Choroid plexus epithelial cell (primary cell): ENCODE results near the gene ADCYAP1.

Experiments used
- DNase-seq: peaks from one replicate; pipeline ENCODE4 v3.0.0-alpha.2; 2010; ENCODE audit warnings: low read depth
- H3K4me3 ChIP-seq: 2 replicates; pipeline ENCODE4 v1.5.1; 2011; ENCODE audit warnings: low read depth, mild to moderate bottlenecking, control low read depth, low read length, moderate library complexity
- TF ChIP-seq, protein P1 (sequence below): conservative IDR thresholded peaks from 2 replicates; pipeline ENCODE4 v1.5.1; 2011; ENCODE audit warnings: low read depth, mild to moderate bottlenecking, control low read depth, inconsistent platforms, low read length, moderate library complexity

ADCYAP1 gene

DNA sequence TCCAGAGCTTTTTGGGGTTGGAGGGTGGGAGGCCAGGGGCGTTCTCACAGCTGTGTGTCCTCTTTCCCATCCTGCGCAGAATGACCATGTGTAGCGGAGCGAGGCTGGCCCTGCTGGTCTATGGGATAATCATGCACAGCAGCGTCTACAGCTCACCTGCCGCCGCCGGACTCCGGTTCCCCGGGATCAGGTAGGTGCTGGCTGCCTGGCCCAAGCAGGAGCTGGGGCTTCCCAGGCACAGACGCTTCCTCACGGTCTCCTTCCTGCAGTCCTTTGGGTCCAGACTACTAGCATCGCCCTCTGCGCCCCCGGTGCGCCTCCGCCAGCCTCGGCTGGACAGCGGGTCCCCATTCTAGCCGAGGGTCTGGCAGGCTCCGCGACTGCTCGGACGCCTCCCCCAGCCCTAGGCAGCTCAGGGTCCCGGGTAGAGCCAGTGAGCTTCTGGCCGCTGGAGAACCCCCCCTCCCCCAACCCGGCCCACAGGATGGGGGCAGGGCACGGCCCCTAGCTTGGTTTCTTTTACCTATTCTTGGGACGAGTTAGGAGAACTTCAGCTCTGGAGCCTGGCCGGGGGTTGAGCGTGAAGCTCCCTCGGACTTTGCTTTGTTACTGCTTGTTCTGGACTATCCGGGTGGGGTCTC, 756 bp downstream of the ADCYAP1 start:
- TF ChIP-seq, protein P1, sequence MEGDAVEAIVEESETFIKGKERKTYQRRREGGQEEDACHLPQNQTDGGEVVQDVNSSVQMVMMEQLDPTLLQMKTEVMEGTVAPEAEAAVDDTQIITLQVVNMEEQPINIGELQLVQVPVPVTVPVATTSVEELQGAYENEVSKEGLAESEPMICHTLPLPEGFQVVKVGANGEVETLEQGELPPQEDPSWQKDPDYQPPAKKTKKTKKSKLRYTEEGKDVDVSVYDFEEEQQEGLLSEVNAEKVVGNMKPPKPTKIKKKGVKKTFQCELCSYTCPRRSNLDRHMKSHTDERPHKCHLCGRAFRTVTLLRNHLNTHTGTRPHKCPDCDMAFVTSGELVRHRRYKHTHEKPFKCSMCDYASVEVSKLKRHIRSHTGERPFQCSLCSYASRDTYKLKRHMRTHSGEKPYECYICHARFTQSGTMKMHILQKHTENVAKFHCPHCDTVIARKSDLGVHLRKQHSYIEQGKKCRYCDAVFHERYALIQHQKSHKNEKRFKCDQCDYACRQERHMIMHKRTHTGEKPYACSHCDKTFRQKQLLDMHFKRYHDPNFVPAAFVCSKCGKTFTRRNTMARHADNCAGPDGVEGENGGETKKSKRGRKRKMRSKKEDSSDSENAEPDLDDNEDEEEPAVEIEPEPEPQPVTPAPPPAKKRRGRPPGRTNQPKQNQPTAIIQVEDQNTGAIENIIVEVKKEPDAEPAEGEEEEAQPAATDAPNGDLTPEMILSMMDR = no peak
- no peak for DNase-seq
- no peak overlapping the region for H3K4me3 ChIP-seq

DNA sequence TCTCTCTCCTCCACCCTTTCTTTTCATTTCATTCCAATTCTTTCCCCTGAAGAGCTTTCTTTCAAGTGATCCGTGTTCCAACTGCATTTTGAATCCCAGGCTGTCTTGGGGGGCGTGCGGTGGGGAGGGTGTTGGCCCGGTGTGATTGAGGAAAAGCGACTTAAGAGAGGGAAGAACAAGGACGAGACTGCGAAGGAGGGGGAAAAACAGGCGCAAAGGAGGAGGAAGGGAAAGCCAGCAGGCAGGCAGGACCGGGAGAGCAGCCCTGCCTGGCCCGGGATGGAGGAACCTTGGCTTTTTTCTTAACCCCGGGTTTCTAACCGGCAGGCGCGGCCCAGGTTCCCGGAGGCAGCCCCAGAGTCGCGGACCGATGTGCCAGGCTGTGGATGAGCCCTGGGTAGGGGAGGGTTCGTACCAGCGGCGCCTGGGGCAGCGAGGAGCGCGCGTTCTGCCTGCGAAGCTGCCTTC, 1.3 kb downstream of the ADCYAP1 start:
- TF ChIP-seq, protein P1 = no peak
- H3K4me3 ChIP-seq = no peak overlapping the region
- no peak for DNase-seq

DNA sequence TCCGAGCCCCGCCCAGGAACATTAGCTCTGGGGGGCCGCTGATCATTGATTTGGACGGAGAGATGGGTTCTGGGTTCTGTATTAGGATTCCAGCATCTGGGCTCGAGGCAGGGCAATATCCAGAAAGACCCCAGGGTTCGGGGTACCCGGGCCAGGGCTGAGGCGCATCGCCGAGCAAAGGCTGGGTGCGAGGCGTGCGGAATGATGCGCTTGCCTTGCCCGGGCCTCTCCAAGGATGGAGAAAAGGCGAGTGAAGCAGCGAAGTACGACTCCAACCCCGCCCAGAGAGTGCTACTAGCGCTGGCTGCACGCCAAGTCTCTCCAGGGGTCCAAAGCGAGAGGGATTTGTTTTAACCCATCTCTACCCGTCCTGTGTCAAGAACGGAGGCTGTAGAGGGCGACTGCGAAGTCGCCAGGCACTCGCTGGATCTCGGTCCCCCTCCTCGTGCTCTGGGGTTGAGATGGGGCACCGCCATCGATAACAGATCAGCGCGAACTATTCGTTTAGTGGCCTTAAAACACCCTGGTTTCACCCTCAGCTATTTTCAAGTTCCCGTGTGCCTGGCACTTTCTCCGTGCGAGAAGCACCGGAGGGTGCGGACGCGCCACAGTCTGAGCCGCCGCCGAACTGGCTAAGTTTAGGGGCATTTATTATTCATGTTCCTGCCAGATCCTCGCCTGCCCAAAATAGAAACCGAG, 1.9 kb downstream of the ADCYAP1 start:
- peak; percentile 13 for DNase-seq
- TF ChIP-seq, protein P1 = no peak
- H3K4me3 ChIP-seq = no peak overlapping the region

DNA sequence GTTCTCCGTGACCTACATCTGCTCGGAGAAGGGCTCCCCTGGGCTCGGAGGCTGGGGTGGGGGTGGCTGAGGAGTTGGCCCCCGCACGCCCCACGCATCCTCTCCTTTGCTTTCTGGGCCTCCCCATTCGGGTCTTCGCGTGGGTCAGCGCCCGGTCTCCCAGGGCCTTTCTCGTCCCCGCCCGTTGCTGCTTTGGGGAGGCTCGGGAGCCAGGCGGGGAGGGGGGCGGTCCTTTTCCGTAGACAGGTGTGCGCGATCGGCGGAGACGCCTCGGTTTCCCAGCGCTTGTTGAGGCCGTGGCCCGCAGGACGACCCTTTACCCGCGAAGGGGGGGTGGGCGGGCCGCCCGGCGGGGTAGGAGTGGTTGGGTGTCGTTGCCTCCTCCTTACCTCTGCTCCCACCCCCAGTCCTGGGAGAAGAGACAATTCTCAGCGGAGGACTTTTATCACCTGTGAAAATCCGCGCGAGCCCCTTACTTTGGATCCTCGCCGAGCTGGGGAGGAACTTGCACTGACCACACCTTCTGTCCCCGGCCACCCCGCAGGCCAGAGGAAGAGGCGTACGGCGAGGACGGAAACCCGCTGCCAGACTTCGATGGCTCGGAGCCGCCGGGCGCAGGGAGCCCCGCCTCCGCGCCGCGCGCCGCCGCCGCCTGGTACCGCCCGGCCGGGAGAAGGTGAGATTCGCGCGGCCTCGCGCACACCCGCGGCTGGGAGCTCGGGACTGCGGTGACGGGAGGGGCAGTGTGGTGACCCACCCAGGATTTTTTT, 2.6 kb downstream of the ADCYAP1 start:
- DNase-seq = no peak
- H3K4me3 ChIP-seq = peak overlapping the region; percentile 11
- TF ChIP-seq, protein P1 = no peak

DNA sequence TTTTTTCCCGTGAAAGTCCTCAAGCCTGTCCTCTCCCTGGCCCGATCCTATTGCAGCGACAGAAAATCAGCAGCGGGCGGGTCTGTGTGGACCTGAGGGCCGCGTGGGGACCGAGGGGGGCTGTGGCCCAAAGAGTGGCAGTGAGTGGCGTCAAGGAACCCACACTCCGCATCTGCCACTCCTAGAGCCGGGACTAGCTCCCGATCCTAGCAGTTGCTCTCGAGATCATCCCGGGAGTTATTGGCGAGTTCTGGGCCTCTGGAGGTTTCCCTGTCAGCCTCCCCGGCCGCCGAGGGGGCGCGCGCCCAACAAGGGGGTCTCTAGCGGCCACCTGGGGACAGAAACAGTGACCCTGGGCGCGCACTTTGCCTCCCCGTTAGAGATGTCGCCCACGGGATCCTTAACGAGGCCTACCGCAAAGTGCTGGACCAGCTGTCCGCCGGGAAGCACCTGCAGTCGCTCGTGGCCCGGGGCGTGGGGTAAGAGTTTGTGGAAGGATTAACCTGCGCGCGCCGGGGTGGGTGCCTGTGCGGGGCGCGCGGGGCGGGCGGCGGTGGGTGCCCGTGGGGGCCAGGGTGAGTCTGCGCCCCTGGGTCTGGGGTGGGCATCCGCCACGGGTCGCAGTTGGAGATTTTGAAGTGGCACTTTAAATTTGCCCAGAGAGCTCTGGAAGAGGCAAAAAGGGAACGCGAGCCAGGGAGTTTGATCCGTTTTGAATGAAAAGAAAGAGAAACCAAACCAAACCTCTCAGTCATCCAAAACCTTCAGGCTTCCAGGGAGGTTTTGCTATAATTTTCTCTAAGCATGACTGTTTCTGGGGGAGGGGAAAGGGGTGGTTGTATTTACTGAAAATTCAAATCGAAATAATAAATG, 3.5 kb downstream of the ADCYAP1 start:
- peak; percentile 20 for DNase-seq
- H3K4me3 ChIP-seq = peak overlapping the region; percentile 23
- TF ChIP-seq, protein P1 = no peak
